Endodermal cell (in vitro differentiated cells): ENCODE results near the gene SPATA2. TPM values are rescaled to one million over a fixed set of nuclear protein-coding genes. Genes with fewer than 3 reads are reported as not detected.

Source experiments
- DNase-seq: peaks from one replicate; pipeline ENCODE4 v3.0.0-alpha.2; 2017
- H3K27ac ChIP-seq: 2 replicates; pipeline ENCODE4 v1.5.1; 2013; ENCODE audit warnings: mild to moderate bottlenecking, low read depth, low read length, moderate library complexity
- H3K27me3 ChIP-seq: 2 replicates; pipeline ENCODE4 v1.6.1; 2013; ENCODE audit warnings: mild to moderate bottlenecking, low read length, moderate library complexity; ENCODE audit not compliant: insufficient read depth, control insufficient read depth, poor library complexity, severe bottlenecking
- H3K36me3 ChIP-seq: 2 replicates; pipeline ENCODE4 v1.7.0; 2013; ENCODE audit warnings: mild to moderate bottlenecking, low read length, moderate library complexity; ENCODE audit not compliant: control insufficient read depth, insufficient read depth
- H3K4me1 ChIP-seq: one replicate; pipeline ENCODE4 v1.7.0; 2013; ENCODE audit warnings: low read length; ENCODE audit not compliant: control insufficient read depth, insufficient read depth
- H3K4me3 ChIP-seq: 2 replicates; pipeline ENCODE4 v1.5.1; 2013; ENCODE audit warnings: mild to moderate bottlenecking, low read length, moderate library complexity
- H3K9ac ChIP-seq: 2 replicates; pipeline ENCODE4 v1.6.1; 2013; ENCODE audit warnings: mild to moderate bottlenecking, low read length, moderate library complexity; ENCODE audit not compliant: poor library complexity, severe bottlenecking; ENCODE audit errors: extremely low read depth
- H3K9me3 ChIP-seq: 2 replicates; pipeline ENCODE4 v1.6.1; 2013; ENCODE audit warnings: mild to moderate bottlenecking, low read length, moderate library complexity; ENCODE audit not compliant: control insufficient read depth
- H3K27ac Mint-ChIP-seq: 2 replicates; pipeline ENCODE4 v1.8.0; 2020; ENCODE audit warnings: mixed read lengths
- H3K27me3 Mint-ChIP-seq: 2 replicates; pipeline ENCODE4 v1.8.0; 2021; ENCODE audit warnings: mild to moderate bottlenecking, mixed read lengths; ENCODE audit not compliant: insufficient read depth
- H3K36me3 Mint-ChIP-seq: 2 replicates; pipeline ENCODE4 v1.8.0; 2020; ENCODE audit warnings: low read depth, mixed read lengths
- H3K4me1 Mint-ChIP-seq: 2 replicates; pipeline ENCODE4 v1.8.0; 2020; ENCODE audit warnings: mixed read lengths
- H3K4me3 Mint-ChIP-seq: 2 replicates; pipeline ENCODE4 v1.8.0; 2020; ENCODE audit warnings: mild to moderate bottlenecking, moderate library complexity, mixed read lengths
- H3K9me3 Mint-ChIP-seq: 2 replicates; pipeline ENCODE4 v1.8.0; 2020; ENCODE audit warnings: mild to moderate bottlenecking, mixed read lengths
- WGBS, 2 experiments: methylation state at CpG; one replicate each; pipeline versions ENCODE4 v1.1.5 to v1.1.7; 2013; ENCODE audit warnings: missing lambda C conversion rate in 2 of 2, mixed read lengths in 1 of 2; ENCODE audit not compliant: insufficient coverage in 1 of 2, insufficient read length in 1 of 2; 5-methylcytosine and 5-hydroxymethylcytosine counted together
- total RNA-seq, 2 donors: library from RNA; stranded (reverse); fragmentation: NEBNext Ultra II Directional in 1 of 2; extraction: Animal tissue kit (Norgen Biotek cat#: 25700) in 1 of 2; gene quantifications; 2 replicates in 1 of 2; 3 replicates in 1 of 2; pipeline ENCODE4 v1.2.1, GENCODE V29; 2021
- TF ChIP-seq, protein P1 (sequence below): fragments of 200-600 bp; sonication (generic); conservative IDR thresholded peaks from 2 replicates; pipeline ENCODE4 v1.5.0; 2021; ENCODE audit warnings: antibody characterized with exemption, mild to moderate bottlenecking

The SPATA2 gene
- total RNA-seq, 2 donors from 2014 or later, result 8.6 to 10.4 TPM

DNA sequence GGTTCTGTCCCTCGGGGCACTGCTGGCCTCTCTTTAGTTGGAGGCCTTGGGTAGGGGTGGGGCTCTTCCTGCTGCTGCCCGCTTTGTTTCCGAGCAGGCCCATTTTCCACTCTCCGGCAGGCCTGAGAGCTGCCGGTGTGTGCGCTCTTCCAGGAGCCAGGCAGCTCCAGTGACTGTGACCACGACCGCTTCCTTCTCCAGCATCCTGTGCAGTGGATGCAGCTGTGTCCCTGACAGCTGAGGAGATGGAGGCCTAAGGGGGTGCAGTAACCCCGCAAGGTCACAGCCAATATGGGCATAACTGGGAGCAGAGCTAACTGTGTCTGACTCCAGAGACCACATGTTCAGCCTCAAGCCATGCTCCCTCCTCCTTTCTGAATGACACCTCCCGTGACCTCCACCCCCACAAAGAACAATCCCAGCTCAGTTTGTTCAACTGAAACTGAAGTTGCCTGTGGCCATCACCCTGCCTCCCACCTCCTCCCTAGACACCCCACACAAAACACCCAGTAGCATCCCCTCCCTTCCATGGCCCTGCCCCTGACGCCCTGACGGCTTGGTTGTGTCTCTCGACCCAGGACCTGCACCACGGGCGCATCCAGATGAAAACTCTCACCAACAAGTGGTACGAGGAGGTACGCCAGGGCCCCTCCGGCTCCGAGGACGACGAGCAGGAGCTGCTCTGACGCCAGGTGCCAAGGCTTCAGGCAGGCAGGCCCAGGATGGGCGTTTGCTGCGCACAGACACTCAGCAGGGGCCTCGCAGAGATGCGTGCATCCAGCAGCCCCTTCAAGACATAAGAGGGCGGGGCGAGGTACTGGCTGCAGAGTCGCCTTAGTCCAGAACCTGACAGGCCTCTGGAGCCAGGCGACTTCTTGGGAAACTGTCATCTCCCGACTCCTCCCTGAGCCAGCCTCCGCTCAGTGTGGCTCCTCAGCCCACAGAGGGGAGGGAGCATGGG lies 27.8 kb downstream of the SPATA2 start:
- Histone ChIP-seq H3K27me3 (no peaks in the 10 kb centered on the region), H3K4me1 (peaks cover 15% of the 10 kb centered on the region), H3K9ac (no peak overlapping the region), H3K4me3 (no peak overlapping the region), H3K36me3 (peaks cover 18% of the 10 kb centered on the region), H3K9me3 (no peaks in the 10 kb centered on the region), H3K27ac (peak overlapping the region; percentile 76)
- H3K27ac Mint-ChIP-seq, result no peak overlapping the region
- 91 to 93% methylated on average over 20 to 32 of the region's 32 CpGs for WGBS, 2 experiments
- H3K36me3 Mint-ChIP-seq, result peaks cover 11% of the 10 kb centered on the region
- H3K4me1 Mint-ChIP-seq, result peaks cover 26% of the 10 kb centered on the region
- TF ChIP-seq, protein P1, sequence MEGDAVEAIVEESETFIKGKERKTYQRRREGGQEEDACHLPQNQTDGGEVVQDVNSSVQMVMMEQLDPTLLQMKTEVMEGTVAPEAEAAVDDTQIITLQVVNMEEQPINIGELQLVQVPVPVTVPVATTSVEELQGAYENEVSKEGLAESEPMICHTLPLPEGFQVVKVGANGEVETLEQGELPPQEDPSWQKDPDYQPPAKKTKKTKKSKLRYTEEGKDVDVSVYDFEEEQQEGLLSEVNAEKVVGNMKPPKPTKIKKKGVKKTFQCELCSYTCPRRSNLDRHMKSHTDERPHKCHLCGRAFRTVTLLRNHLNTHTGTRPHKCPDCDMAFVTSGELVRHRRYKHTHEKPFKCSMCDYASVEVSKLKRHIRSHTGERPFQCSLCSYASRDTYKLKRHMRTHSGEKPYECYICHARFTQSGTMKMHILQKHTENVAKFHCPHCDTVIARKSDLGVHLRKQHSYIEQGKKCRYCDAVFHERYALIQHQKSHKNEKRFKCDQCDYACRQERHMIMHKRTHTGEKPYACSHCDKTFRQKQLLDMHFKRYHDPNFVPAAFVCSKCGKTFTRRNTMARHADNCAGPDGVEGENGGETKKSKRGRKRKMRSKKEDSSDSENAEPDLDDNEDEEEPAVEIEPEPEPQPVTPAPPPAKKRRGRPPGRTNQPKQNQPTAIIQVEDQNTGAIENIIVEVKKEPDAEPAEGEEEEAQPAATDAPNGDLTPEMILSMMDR, result no peak
- H3K9me3 Mint-ChIP-seq, result no peaks in the 10 kb centered on the region
- DNase-seq, result no peak
- H3K4me3 Mint-ChIP-seq, result no peak overlapping the region
- peaks cover 1% of the 10 kb centered on the region for H3K27me3 Mint-ChIP-seq

DNA sequence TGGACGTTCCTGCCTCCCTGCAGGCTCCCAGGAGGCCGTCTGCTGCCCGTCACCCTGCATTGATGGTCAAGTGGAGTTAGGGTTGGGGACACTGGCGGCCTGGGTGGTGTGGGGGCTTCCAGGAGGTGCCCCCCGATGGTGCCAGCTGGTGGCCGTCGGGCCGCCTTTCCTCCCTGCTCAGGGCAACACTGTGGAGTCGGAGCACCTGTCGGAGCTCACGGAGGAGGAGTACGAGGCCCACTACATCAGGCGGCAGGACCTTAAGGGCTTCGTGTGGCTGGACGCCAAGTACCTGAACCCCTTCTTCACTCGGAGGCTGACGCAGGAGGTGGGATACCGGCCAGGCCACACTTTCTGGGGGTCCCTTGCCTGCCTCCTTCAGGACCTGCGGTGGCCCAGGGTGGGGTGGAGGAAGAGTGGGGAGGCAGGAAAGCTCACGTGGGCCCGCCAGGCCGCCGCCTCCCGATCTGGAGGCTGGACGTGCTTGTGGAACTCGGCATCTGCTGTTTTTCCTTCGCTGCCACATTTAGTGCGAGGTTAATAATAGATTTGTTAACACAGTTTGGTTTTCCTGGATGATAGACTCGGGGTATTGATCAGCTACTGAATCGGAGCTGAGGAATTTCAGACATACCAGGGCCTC lies 28.6 kb downstream of the SPATA2 start:
- H3K9ac ChIP-seq, result no peak overlapping the region
- peak overlapping the region; percentile 76 for H3K27ac ChIP-seq
- peaks cover 11% of the 10 kb centered on the region for H3K4me1 ChIP-seq
- H3K4me1 Mint-ChIP-seq, result peaks cover 24% of the 10 kb centered on the region
- H3K9me3 Mint-ChIP-seq, result no peaks in the 10 kb centered on the region
- H3K27ac Mint-ChIP-seq, result no peak overlapping the region
- peaks cover 18% of the 10 kb centered on the region for H3K36me3 ChIP-seq
- no peaks in the 10 kb centered on the region for H3K9me3 ChIP-seq
- no peak overlapping the region for H3K4me3 ChIP-seq
- no peak overlapping the region for H3K4me3 Mint-ChIP-seq
- peaks cover 1% of the 10 kb centered on the region for H3K27me3 Mint-ChIP-seq
- H3K27me3 ChIP-seq, result no peaks in the 10 kb centered on the region
- WGBS, 2 experiments, result 94 to 95% methylated on average over 18 to 30 of the region's 30 CpGs
- no peak for DNase-seq
- H3K36me3 Mint-ChIP-seq, result peaks cover 11% of the 10 kb centered on the region
- TF ChIP-seq, protein P1, result no peak

DNA sequence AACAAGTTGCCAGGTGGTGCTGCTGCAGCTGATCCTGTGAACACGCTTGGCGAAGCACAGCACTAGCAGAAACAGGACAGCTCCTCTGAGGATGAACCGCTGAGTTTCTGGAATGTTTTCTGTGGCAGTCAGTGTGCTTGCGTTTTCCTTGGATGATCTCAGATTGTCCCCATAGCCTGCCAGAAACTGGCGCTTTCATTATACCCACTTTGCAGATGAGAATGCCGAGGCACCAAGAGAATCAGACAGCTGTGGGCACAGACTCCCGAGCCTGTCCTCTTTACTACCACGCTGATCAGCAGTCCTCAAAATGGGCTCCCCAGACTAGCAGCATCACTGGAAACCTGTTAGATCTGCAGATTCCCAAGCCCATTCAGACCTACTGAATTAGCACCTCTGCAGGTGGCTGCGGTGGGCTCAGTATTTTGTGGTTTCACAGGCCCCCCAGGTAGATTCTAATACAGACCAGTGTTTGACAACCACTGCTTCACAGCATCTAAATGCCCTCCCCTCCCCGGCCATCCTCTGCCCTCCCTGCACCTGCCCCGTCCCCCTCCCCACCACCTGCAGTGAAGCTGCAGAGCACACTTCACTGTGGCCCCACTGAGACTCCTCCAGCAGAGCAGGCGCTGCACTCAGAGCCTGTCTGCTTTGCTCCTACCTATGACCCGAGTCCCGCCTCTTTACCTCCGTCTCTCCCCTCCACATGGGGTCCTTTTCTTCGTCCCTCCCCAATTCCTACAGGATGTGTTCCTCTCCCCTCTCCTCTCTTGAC lies 29.6 kb downstream of the SPATA2 start:
- TF ChIP-seq, protein P1, result no peak
- Histone ChIP-seq H3K9ac (no peak overlapping the region), H3K4me3 (no peak overlapping the region), H3K9me3 (no peaks in the 10 kb centered on the region), H3K36me3 (peaks cover 24% of the 10 kb centered on the region), H3K27me3 (no peaks in the 10 kb centered on the region), H3K27ac (no peak overlapping the region), H3K4me1 (peaks cover 2% of the 10 kb centered on the region)
- peak; percentile 71 for DNase-seq
- 79 to 80% methylated on average over 15 to 16 of the region's 16 CpGs for WGBS, 2 experiments
- no peak overlapping the region for H3K4me3 Mint-ChIP-seq
- no peaks in the 10 kb centered on the region for H3K9me3 Mint-ChIP-seq
- peaks cover 1% of the 10 kb centered on the region for H3K27me3 Mint-ChIP-seq
- H3K36me3 Mint-ChIP-seq, result peaks cover 11% of the 10 kb centered on the region
- H3K27ac Mint-ChIP-seq, result no peak overlapping the region
- peaks cover 15% of the 10 kb centered on the region for H3K4me1 Mint-ChIP-seq
